GM10248 (cell line): ENCODE results near the gene GIT2.
"Not testable (repeated sequence)": the region's sequence is repeated elsewhere in the genome, so short reads cannot be mapped to it uniquely, and the experiment has no call there.

Experiments used
- CTCF ChIA-PET: fragments of 300-600 bp; sonication (Branson Sonifier 250); formaldehyde crosslinking; extraction: SDS; loops from one replicate; lab custom pipeline; 2021; ENCODE audit warnings: antibody characterized with exemption; lab: Yijun Ruan, JAX
- POLR2A ChIA-PET: fragments of 350-650 bp; sonication (Branson Sonifier 250); formaldehyde crosslinking; extraction: SDS; loops from one replicate; lab custom pipeline; 2020; ENCODE audit warnings: antibody characterized with exemption; lab: Yijun Ruan, JAX
- DNase-seq: peaks from one replicate; pipeline ENCODE4 v3.0.0; 2012; ENCODE audit errors: extremely low spot score
- CTCF ChIP-seq: IDR thresholded peaks from 2 replicates; pipeline ENCODE4 v1.5.1; 2012; ENCODE audit warnings: mild to moderate bottlenecking, low read depth; ENCODE audit errors: extremely low read depth, missing control alignments, control extremely low read depth

Gene GIT2

DNA sequence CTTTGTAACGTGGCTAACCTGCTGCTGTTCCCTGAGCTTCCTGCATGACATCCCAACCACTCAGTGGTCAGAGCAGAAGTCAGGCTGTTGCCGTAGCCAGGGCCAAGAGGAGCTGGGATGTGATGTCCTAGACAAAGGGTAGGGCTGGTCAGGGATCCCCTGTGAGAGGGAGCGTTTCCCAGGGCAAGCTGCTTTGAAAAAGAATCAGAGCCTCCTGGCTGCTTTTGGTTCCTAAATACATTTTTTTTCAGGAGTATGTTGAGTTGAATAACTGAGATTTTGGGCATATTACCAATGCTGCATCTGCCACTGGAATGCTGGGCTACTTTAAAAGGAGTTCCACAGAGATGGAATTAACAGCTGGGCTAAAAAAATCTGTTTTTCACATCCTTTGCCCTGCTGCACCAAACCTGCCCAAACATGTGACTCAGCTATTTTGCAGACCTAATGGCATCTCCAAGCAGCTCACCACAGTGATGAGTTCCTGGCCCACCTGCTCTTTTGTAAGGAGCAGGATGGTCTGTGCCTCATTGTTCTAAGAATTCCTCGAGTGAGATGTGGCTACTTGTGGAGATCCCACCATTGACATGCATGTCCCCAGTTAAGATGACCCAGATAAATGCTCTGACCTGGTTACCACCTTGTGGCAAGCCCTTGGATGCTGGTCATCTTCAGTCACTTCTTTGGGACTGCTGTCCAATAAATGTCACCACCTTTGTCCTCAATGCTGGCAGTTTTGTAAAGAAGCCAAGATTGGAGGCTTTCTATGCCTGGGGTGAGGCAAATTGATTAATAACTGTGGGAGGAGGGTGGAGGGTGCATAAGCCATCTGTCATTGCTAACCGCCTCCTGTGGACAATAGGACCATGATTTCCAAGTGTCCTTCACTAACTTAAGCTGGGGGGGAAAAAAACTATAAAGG lies 27.2 kb upstream of the GIT2 start:
- POLR2A ChIA-PET: no interaction called here
- TF ChIP-seq CTCF: no peak
- DNase-seq: no peak
- CTCF ChIA-PET: interaction anchor here (1.1 to 2.3 kb wide), 7 partner anchors 9 to 327 kb away, joined by 3 to 12 read pairs (median 3); no protein-coding TSS in a partner anchor

DNA sequence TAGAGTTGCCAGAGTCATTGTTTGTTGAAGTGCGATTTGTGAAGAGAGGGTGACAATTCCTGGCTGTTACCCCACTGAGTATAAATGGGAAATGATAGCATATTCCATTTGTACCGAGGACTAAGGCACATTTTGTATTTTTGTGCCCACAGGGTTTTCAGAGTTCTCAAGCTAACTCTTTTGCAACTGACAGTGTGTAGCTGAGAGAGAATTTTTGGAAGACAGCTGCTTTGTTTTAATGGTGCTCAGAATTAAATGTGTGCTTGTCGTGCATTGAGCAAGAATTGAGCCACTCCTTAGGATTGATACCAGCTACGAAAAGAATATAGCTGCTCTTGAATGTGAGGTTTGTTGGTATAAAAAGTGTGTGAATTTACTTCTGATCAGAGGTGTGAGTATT lies 24.8 kb upstream of the GIT2 start:
- CTCF ChIA-PET: interaction anchor here (1.4 to 2.0 kb wide), 2 partner anchors 10 to 13 kb away, joined by 4 to 5 read pairs; no protein-coding TSS in a partner anchor
- no peak for TF ChIP-seq CTCF

DNA sequence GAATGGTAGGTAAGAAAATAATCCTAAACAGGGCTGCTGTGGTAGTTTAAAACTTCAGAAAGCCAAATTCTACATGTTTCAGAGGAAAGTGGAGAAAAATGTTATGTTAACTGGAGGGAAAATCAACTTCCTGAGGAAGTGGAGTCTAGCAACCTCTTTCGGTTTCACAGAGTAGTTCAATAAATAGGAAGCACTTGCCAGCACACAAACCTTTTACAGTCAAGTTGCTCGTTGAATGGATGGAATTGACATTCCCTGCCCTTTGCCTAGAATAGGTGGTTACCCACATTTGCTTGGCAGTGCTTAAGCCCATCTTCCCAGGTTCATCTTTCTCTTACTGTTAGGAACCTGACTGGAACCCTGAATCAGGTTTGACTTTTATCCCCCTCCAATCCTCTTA lies 19.0 kb upstream of the GIT2 start:
- no peak for TF ChIP-seq CTCF
- ChIA-PET CTCF (no interaction called here), POLR2A (no interaction called here)
- no peak for DNase-seq

More for the DNA sequence above, 24.8 kb upstream of the GIT2 start:
- no peak for DNase-seq
- POLR2A ChIA-PET: no interaction called here

DNA sequence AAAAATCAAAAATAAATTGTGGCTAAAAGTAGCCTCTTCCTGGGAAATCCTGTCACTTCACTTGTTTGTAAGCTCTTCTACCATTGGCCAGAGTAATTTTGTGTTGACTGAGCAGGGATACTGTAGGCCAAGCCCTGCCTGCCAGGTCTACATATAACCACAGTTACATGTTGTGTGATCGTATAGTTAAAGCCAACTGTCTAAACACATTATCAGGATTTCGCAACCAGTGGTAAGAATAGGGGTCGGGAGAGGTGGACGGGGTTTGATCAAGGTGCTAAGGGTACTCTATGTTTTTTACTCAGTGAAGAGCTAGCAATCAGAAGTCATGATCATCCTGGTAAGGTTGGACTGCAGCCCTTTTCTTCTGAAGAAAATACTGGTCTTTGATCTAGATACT lies 16.5 kb upstream of the GIT2 start:
- ChIA-PET CTCF (no interaction called here), POLR2A (no interaction called here)
- TF ChIP-seq CTCF: no peak
- DNase-seq: no peak

DNA sequence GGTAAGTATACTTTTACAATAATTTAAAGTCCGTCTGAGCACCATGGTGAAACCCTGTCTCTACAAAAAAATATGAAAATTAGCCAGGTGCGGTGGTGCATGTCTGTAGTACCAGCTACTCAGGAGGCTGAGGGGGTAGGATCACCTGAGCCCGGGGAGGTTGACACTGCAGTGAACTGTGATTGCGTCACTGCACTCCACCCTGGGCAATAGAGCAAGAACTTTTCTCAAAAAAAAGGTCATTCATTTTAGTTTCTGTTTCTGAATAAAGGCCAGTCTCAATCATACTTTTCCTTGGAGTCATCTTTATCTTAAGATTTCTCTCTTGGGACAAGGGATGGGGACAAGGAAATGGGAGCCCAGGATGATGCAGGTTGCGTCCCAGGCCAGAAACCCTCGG lies 16.0 kb upstream of the GIT2 start:
- no peak for TF ChIP-seq CTCF
- CTCF ChIA-PET: interaction anchor here (2.4 kb wide), 1 partner anchor 13 kb away, joined by 6 read pairs; the partner anchor contains the start of gene ANKRD13A
- POLR2A ChIA-PET: no interaction called here
- no peak for DNase-seq

DNA sequence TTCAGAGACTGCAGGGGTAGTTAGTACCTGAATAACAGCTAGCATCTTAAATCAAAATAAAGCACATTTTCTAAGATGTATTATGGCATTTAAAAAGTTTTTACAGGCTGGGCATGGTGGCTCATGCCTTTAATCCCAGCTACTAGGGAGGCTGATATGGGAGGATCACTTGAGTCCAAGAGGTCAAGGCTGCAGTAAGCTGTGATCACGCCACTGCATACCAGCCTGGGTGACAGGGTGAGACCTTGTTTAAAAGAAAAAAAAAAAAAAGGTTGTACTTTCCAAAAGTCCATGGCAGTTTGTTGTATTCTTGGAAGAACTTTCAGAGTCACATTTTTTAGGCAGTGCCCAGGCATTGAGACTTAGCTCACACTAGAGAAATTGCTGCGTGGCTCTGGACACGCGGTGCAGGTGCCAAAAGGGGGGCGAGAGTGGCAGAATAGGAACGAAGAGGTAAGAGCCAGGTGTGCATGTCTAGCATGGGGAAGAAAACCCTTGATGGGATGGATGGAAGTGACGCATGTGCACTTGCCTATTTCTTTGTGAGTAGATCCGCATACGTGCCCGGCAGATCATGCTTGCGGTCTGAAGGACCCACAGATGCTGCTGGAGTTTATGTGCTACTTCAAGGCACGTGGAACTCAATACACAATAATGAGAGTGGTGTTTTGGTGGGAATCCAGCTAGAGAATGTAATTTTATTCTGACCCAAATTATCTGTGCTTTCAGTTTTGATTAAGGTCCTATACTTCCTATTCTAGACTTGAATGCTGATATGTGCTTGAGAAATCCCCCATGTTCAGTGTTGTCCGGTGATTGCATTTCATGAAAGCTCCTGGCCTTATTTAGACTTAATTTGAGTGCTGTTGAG lies 14.9 kb upstream of the GIT2 start:
- DNase-seq: peak; percentile 46
- ChIA-PET CTCF (interaction anchor here (1.2 to 2.4 kb wide), 4 partner anchors 9 to 12 kb away, joined by 4 to 6 read pairs (median 5); partner anchors contain the start of gene ANKRD13A), POLR2A (no interaction called here)
- TF ChIP-seq CTCF: no peak

DNA sequence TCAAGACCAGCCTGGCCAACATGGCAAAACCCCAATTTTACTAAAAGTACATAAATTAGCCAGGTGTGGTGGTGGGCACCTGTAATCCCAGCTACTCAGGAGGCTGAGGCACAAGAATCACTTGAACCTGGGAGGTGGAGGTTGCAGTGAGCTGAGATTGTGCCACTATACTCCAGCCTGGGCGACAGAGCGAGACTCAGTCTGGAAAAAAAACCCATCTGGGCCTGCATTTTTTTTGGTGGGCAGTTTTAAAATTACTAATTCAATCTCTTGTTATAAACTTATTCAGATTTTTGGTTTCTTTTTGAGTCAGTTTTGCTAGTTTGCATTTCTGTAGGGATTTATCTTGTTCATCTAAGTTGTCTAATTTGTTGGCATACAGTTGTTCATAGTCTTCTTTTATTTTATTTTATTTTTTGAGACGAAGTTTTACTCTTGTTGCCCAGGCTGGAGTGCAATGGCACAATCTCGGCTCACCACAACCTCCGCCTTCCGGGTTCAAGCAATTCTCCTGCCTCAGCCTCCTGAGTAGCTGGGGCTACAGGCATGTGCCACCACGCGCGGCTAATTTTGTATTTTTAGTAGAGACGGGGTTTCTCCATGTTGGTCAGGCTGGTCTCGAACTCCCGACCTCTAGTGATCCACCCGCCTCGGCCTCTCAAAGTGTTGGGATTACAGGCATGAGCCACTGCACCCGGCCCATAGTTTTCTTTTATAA lies 12.7 kb upstream of the GIT2 start:
- DNase-seq, CTCF ChIA-PET, POLR2A ChIA-PET: not testable (repeated sequence)
